ENCODE data around the gene ACBD3.

ACBD3 gene

GRCh38 chr1:226144045-226144444 is 42.5 kb downstream of the ACBD3 start:
- Histone ChIP-seq H3K4me1 (ENCODE audit: control insufficient read depth in 5 of 5, insufficient read depth in 5 of 5, low read length in 5 of 5) (no peaks in the 10 kb centered on the region), H3K27me3 (ENCODE audit: control insufficient read depth in 5 of 5, insufficient read depth in 4 of 5, low read length in 5 of 5) (no peaks in the 10 kb centered on the region)

DNA sequence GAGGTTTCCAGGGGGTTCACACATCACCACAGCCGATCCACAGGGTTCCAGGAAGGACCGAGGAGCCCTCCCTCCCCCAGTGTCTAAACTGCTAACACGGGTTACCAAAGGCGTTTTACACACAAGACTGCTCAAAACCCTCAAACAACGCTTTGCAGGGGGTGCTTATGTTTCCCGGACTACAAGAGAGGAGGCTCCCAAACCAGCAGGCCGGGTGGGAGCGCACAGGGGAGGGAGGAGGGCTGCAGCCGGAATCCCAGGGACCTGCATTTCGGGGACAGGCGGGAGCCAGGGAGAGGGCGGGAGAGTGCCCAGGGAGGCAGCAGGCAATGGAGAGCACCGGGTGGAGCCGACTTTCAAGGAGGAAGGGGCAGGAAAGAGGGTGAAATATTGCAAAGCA is 50.8 kb downstream of the ACBD3 start:
- H3K27ac ChIP-seq (ENCODE audit: low read depth, low read length): no peak overlapping the region
- no peaks in the 10 kb centered on the region for H3K36me3 ChIP-seq (ENCODE audit: control insufficient read depth in 5 of 5, insufficient read depth in 5 of 5, low read length in 5 of 5)
- H3K9ac ChIP-seq (ENCODE audit: low read length in 5 of 5): peak overlapping the region in 1 of 5 donors; percentile 9
- peaks cover 0 to 13% (median 7%) of the 10 kb centered on the region in 5 donors for H3K4me1 ChIP-seq (ENCODE audit: control insufficient read depth in 5 of 5, insufficient read depth in 5 of 5, low read length in 5 of 5)
- no peak overlapping the region for H3K4me3 ChIP-seq (ENCODE audit: low read depth in 1 of 5, low read length in 5 of 5)
- no peaks in the 10 kb centered on the region for H3K9me3 ChIP-seq (ENCODE audit: control insufficient read depth in 5 of 5, low read length in 5 of 5)
- peaks cover 3 to 16% (median 14%) of the 10 kb centered on the region in 5 donors for H3K27me3 ChIP-seq (ENCODE audit: control insufficient read depth in 5 of 5, insufficient read depth in 4 of 5, low read length in 5 of 5)

More at GRCh38 chr1:226144045-226144444, 42.5 kb downstream of the ACBD3 start:
- no peak overlapping the region for H3K9ac ChIP-seq (ENCODE audit: low read length in 5 of 5)
- H3K4me3 ChIP-seq (ENCODE audit: low read depth in 1 of 5, low read length in 5 of 5): no peak overlapping the region
- no peak overlapping the region for H3K27ac ChIP-seq (ENCODE audit: low read depth, low read length)
- no peaks in the 10 kb centered on the region for H3K9me3 ChIP-seq (ENCODE audit: control insufficient read depth in 5 of 5, low read length in 5 of 5)
- H3K36me3 ChIP-seq (ENCODE audit: control insufficient read depth in 5 of 5, insufficient read depth in 5 of 5, low read length in 5 of 5): peaks cover 24 to 42% (median 36%) of the 10 kb centered on the region in 5 donors

GRCh38 chr1:226135059-226135651 is 51.4 kb downstream of the ACBD3 start:
- Histone ChIP-seq H3K9ac (ENCODE audit: low read length in 5 of 5) (no peak overlapping the region), H3K4me3 (ENCODE audit: low read depth in 1 of 5, low read length in 5 of 5) (no peak overlapping the region), H3K36me3 (ENCODE audit: control insufficient read depth in 5 of 5, insufficient read depth in 5 of 5, low read length in 5 of 5) (no peaks in the 10 kb centered on the region), H3K27ac (ENCODE audit: low read depth, low read length) (no peak overlapping the region), H3K9me3 (ENCODE audit: control insufficient read depth in 5 of 5, low read length in 5 of 5) (peaks cover 0 to 2% (median 0%) of the 10 kb centered on the region in 5 donors), H3K4me1 (ENCODE audit: control insufficient read depth in 5 of 5, insufficient read depth in 5 of 5, low read length in 5 of 5) (peaks cover 0 to 13% (median 7%) of the 10 kb centered on the region in 5 donors), H3K27me3 (ENCODE audit: control insufficient read depth in 5 of 5, insufficient read depth in 4 of 5, low read length in 5 of 5) (peaks cover 3 to 17% (median 17%) of the 10 kb centered on the region in 5 donors)

- Histone ChIP-seq H3K27me3 (ENCODE audit: control insufficient read depth in 5 of 5, insufficient read depth in 4 of 5, low read length in 5 of 5) (peaks cover 3 to 17% (median 17%) of the 10 kb centered on the region in 5 donors), H3K9me3 (ENCODE audit: control insufficient read depth in 5 of 5, low read length in 5 of 5) (peaks cover 0 to 2% (median 0%) of the 10 kb centered on the region in 5 donors), H3K4me3 (ENCODE audit: low read depth in 1 of 5, low read length in 5 of 5) (no peak overlapping the region), H3K4me1 (ENCODE audit: control insufficient read depth in 5 of 5, insufficient read depth in 5 of 5, low read length in 5 of 5) (peaks cover 0 to 13% (median 7%) of the 10 kb centered on the region in 5 donors), H3K9ac (ENCODE audit: low read length in 5 of 5) (no peak overlapping the region), H3K36me3 (ENCODE audit: control insufficient read depth in 5 of 5, insufficient read depth in 5 of 5, low read length in 5 of 5) (no peaks in the 10 kb centered on the region), H3K27ac (ENCODE audit: low read depth, low read length) (no peak overlapping the region)
Measured at GRCh38 chr1:226134170-226135058, 52.1 kb downstream of the ACBD3 start.

GRCh38 chr1:226133504-226134123 is 52.9 kb downstream of the ACBD3 start:
- H3K36me3 ChIP-seq (ENCODE audit: control insufficient read depth in 5 of 5, insufficient read depth in 5 of 5, low read length in 5 of 5): no peaks in the 10 kb centered on the region
- no peak overlapping the region for H3K27ac ChIP-seq (ENCODE audit: low read depth, low read length)
- H3K4me1 ChIP-seq (ENCODE audit: control insufficient read depth in 5 of 5, insufficient read depth in 5 of 5, low read length in 5 of 5): peaks cover 0 to 13% (median 7%) of the 10 kb centered on the region in 5 donors
- H3K9me3 ChIP-seq (ENCODE audit: control insufficient read depth in 5 of 5, low read length in 5 of 5): peaks cover 0 to 2% (median 0%) of the 10 kb centered on the region in 5 donors
- peaks cover 3 to 21% (median 17%) of the 10 kb centered on the region in 5 donors for H3K27me3 ChIP-seq (ENCODE audit: control insufficient read depth in 5 of 5, insufficient read depth in 4 of 5, low read length in 5 of 5)
- no peak overlapping the region for H3K9ac ChIP-seq (ENCODE audit: low read length in 5 of 5)
- H3K4me3 ChIP-seq (ENCODE audit: low read depth in 1 of 5, low read length in 5 of 5): no peak overlapping the region

DNA sequence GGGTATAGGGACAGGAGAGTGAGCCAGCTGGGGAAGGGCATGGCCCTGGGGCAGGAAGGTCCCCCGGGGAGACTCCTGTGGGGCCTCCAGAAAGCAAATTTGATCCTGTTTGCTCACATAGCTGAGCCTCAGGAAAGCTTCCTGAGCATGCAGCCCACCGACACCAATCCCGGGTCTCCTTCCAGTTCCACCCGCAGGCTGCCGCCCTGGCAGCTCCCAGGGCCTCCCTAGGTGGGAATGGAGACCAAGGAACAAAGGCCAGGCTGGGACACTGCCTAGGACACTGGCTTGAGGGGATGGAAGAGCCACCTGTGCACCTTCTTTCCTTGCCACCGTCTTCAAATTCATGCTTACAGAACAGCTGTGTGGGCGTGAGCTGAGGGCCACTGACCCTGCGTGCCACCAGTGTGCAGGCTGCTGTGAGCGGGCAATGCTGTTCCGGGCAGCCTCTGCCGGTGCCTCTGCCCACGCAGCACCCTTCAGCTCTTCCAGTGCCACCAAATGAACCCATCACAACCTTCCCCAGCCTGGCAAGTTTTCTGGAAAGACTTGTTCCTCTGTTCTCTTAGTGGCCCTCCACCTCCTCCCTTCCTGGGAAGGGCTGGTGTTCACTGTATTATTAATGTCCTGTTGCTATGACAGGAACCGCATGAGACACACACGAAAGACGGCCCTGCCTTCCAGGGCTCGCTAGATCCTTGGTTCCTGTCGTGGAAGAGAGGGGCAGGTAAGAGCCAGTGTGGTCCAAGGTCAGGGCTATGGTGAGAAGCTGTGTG is 53.6 kb downstream of the ACBD3 start:
- Histone ChIP-seq H3K9ac (ENCODE audit: low read length in 5 of 5) (no peak overlapping the region), H3K36me3 (ENCODE audit: control insufficient read depth in 5 of 5, insufficient read depth in 5 of 5, low read length in 5 of 5) (no peaks in the 10 kb centered on the region), H3K27ac (ENCODE audit: low read depth, low read length) (no peak overlapping the region), H3K4me3 (ENCODE audit: low read depth in 1 of 5, low read length in 5 of 5) (no peak overlapping the region), H3K9me3 (ENCODE audit: control insufficient read depth in 5 of 5, low read length in 5 of 5) (peaks cover 0 to 2% (median 0%) of the 10 kb centered on the region in 5 donors), H3K27me3 (ENCODE audit: control insufficient read depth in 5 of 5, insufficient read depth in 4 of 5, low read length in 5 of 5) (peaks cover 3 to 21% (median 17%) of the 10 kb centered on the region in 5 donors), H3K4me1 (ENCODE audit: control insufficient read depth in 5 of 5, insufficient read depth in 5 of 5, low read length in 5 of 5) (peaks cover 0 to 16% (median 7%) of the 10 kb centered on the region in 5 donors)

DNA sequence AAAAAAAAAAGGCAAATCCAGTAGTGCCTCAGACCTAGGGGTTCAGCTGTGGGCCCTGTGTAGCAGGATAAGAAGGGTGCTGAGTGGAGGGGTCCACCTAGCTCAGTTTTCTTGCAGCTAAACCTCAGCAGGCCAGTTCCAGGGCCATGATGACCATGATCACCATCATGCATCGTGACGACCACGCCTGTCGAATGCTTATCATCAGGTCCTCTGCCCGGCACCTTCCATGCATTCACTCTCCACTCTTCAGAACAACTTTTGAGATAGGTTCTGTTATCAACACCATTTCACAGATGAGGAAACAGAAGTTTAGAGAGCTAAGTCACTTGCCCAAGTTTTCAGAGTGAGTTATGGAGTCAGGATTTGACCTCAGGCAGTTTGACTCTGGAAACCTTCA is 54.9 kb downstream of the ACBD3 start:
- Histone ChIP-seq H3K9me3 (ENCODE audit: control insufficient read depth in 5 of 5, low read length in 5 of 5) (peaks cover 0 to 2% (median 0%) of the 10 kb centered on the region in 5 donors), H3K27ac (ENCODE audit: low read depth, low read length) (no peak overlapping the region), H3K36me3 (ENCODE audit: control insufficient read depth in 5 of 5, insufficient read depth in 5 of 5, low read length in 5 of 5) (no peaks in the 10 kb centered on the region), H3K27me3 (ENCODE audit: control insufficient read depth in 5 of 5, insufficient read depth in 4 of 5, low read length in 5 of 5) (peaks cover 3 to 24% (median 17%) of the 10 kb centered on the region in 5 donors), H3K4me1 (ENCODE audit: control insufficient read depth in 5 of 5, insufficient read depth in 5 of 5, low read length in 5 of 5) (peaks cover 0 to 21% (median 7%) of the 10 kb centered on the region in 5 donors), H3K4me3 (ENCODE audit: low read depth in 1 of 5, low read length in 5 of 5) (no peak overlapping the region), H3K9ac (ENCODE audit: low read length in 5 of 5) (no peak overlapping the region)

DNA sequence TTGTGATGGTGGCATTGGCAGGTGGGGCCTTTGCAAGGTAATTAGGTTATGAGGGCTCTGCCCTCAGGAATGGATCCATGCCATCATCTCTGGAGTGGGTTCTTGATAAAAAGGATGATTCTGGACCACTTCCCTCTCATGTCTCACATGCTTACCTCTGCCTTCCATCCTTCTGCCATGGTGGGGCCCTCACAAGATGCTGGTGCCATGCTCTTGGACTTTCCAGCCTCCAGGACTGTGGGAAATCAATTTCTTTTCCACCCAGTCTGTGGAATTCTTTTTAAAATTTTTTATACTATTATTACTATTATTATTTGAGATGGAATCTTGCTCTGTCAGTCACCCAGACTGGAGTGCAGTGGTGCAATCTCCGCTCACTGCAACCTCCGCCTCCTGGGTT is 57.3 kb downstream of the ACBD3 start:
- Histone ChIP-seq H3K4me3 (ENCODE audit: low read depth in 1 of 5, low read length in 5 of 5) (no peak overlapping the region), H3K27me3 (ENCODE audit: control insufficient read depth in 5 of 5, insufficient read depth in 4 of 5, low read length in 5 of 5) (peaks cover 3 to 22% (median 17%) of the 10 kb centered on the region in 5 donors), H3K4me1 (ENCODE audit: control insufficient read depth in 5 of 5, insufficient read depth in 5 of 5, low read length in 5 of 5) (peaks cover 0 to 11% (median 0%) of the 10 kb centered on the region in 5 donors), H3K36me3 (ENCODE audit: control insufficient read depth in 5 of 5, insufficient read depth in 5 of 5, low read length in 5 of 5) (no peaks in the 10 kb centered on the region), H3K27ac (ENCODE audit: low read depth, low read length) (no peak overlapping the region), H3K9me3 (ENCODE audit: control insufficient read depth in 5 of 5, low read length in 5 of 5) (peaks cover 0 to 2% (median 0%) of the 10 kb centered on the region in 5 donors), H3K9ac (ENCODE audit: low read length in 5 of 5) (no peak overlapping the region)

DNA sequence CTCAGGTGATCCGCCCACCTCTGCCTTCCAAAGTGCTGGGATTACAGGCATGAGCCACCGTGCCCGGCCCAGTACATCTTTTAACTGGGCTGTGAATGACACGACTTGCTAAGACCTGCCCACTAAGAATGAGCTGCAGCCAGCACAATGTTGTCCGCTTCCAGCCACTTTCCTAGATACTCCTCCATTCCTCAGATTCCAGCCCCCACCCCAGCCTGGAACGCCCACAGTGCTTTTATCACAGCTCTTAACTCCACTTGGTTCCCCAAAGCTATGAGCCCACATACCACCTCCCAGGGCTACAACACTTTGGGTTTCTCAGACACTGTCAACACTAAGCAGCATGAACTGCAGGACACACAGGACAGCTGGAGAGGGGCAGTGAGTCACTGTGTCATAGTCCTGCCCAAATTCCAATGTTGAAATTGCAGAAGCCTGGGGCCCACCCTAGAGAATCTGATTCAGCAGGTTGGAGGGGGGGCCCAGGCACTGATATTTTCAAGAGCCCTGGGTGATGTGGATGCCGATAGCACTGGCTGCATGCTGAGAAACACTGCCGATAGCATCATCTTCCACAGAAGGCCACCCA is 58.0 kb downstream of the ACBD3 start:
- Histone ChIP-seq H3K27me3 (ENCODE audit: control insufficient read depth in 5 of 5, insufficient read depth in 4 of 5, low read length in 5 of 5) (peaks cover 1 to 21% (median 16%) of the 10 kb centered on the region in 5 donors), H3K9ac (ENCODE audit: low read length in 5 of 5) (no peak overlapping the region), H3K9me3 (ENCODE audit: control insufficient read depth in 5 of 5, low read length in 5 of 5) (peaks cover 0 to 2% (median 0%) of the 10 kb centered on the region in 5 donors), H3K4me3 (ENCODE audit: low read depth in 1 of 5, low read length in 5 of 5) (no peak overlapping the region), H3K36me3 (ENCODE audit: control insufficient read depth in 5 of 5, insufficient read depth in 5 of 5, low read length in 5 of 5) (no peaks in the 10 kb centered on the region), H3K4me1 (ENCODE audit: control insufficient read depth in 5 of 5, insufficient read depth in 5 of 5, low read length in 5 of 5) (peaks cover 0 to 11% (median 0%) of the 10 kb centered on the region in 5 donors), H3K27ac (ENCODE audit: low read depth, low read length) (no peak overlapping the region)
